H9 (cell line): Measurements from ENCODE around the gene PFKFB2. TPM values are rescaled to one million over a fixed set of nuclear protein-coding genes. Genes with fewer than 3 reads are reported as not detected.

Experiments
- DNase-seq: peaks from one replicate; pipeline ENCODE4 v3.0.0-alpha.2; 2017
- H2AFZ ChIP-seq: one replicate; pipeline ENCODE4 v1.6.1; 2013; ENCODE audit warnings: mild to moderate bottlenecking, low read length, control low read depth, moderate library complexity
- H2AK5ac ChIP-seq: 2 replicates; pipeline ENCODE4 v1.6.1; 2013; ENCODE audit warnings: low read length, control low read depth, mixed read lengths; ENCODE audit not compliant: insufficient read length
- H2BK120ac ChIP-seq: one replicate; pipeline ENCODE4 v1.6.1; 2013; ENCODE audit warnings: low read depth, mild to moderate bottlenecking, low read length, control low read depth, inconsistent platforms; ENCODE audit not compliant: poor library complexity, severe bottlenecking
- H2BK12ac ChIP-seq: 2 replicates; pipeline ENCODE4 v1.6.1; 2013; ENCODE audit warnings: low read length, control low read depth, mixed read lengths, low read depth; ENCODE audit not compliant: insufficient read length
- H2BK15ac ChIP-seq: 2 replicates; pipeline ENCODE4 v1.6.1; 2013; ENCODE audit warnings: low read depth, low read length, control low read depth
- H2BK20ac ChIP-seq: one replicate; pipeline ENCODE4 v1.6.1; 2013; ENCODE audit warnings: low read depth, mild to moderate bottlenecking, low read length, control low read depth, inconsistent platforms; ENCODE audit not compliant: poor library complexity, severe bottlenecking
- H2BK5ac ChIP-seq: 2 replicates; pipeline ENCODE4 v1.6.1; 2013; ENCODE audit warnings: low read length, control low read depth, mixed read lengths; ENCODE audit not compliant: insufficient read length
- H3K14ac ChIP-seq: 2 replicates; pipeline ENCODE4 v1.6.1; 2013; ENCODE audit warnings: low read length, control low read depth; ENCODE audit not compliant: insufficient read depth
- H3K18ac ChIP-seq: 2 replicates; pipeline ENCODE4 v1.6.1; 2013; ENCODE audit warnings: low read depth, mild to moderate bottlenecking, mixed read lengths, low read length, control low read depth; ENCODE audit not compliant: insufficient read length
- H3K23ac ChIP-seq: 2 replicates; pipeline ENCODE4 v1.6.1; 2013; ENCODE audit warnings: low read length, control low read depth, mixed read lengths, low read depth; ENCODE audit not compliant: insufficient read length
- H3K23me2 ChIP-seq: 2 replicates; pipeline ENCODE4 v1.6.1; 2013; ENCODE audit warnings: low read depth, mild to moderate bottlenecking, mixed read lengths, low read length, control low read depth; ENCODE audit not compliant: insufficient read length, poor library complexity, severe bottlenecking
- H3K27ac ChIP-seq: 2 replicates; pipeline ENCODE4 v1.5.1; 2013; ENCODE audit warnings: low read length, control low read depth, mixed read lengths, low read depth; ENCODE audit not compliant: insufficient read length
- H3K27me3 ChIP-seq: 2 replicates; pipeline ENCODE4 v1.6.1; 2013; ENCODE audit warnings: low read length, control low read depth, inconsistent platforms; ENCODE audit not compliant: insufficient read depth
- H3K4ac ChIP-seq: 2 replicates; pipeline ENCODE4 v1.6.1; 2013; ENCODE audit warnings: low read depth, mild to moderate bottlenecking, control low read depth, inconsistent platforms, low read length, moderate library complexity
- H3K4me1 ChIP-seq: 2 replicates; pipeline ENCODE4 v1.6.1; 2013; ENCODE audit warnings: low read length, control low read depth, inconsistent platforms; ENCODE audit not compliant: insufficient read depth
- H3K4me2 ChIP-seq: 2 replicates; pipeline ENCODE4 v1.6.1; 2013; ENCODE audit warnings: low read length, control low read depth, mixed read lengths; ENCODE audit not compliant: insufficient read length, insufficient read depth
- H3K56ac ChIP-seq: 2 replicates; pipeline ENCODE4 v1.6.1; 2013; ENCODE audit warnings: low read depth, mild to moderate bottlenecking, mixed read lengths, low read length, control low read depth; ENCODE audit not compliant: insufficient read length
- H3K79me1 ChIP-seq: 2 replicates; pipeline ENCODE4 v1.6.1; 2013; ENCODE audit warnings: low read depth, mild to moderate bottlenecking, moderate library complexity, low read length, control low read depth, inconsistent platforms; ENCODE audit not compliant: insufficient read depth, poor library complexity, severe bottlenecking
- H3K79me2 ChIP-seq: 2 replicates; pipeline ENCODE4 v1.6.1; 2013; ENCODE audit warnings: low read length, control low read depth, inconsistent platforms; ENCODE audit not compliant: insufficient read depth
- H3K9ac ChIP-seq: 2 replicates; pipeline ENCODE4 v1.6.1; 2013; ENCODE audit warnings: low read length, control low read depth, mixed read lengths; ENCODE audit not compliant: insufficient read length; ENCODE audit errors: extremely low read depth
- H3K9me3 ChIP-seq: one replicate; pipeline ENCODE4 v1.6.1; 2013; ENCODE audit warnings: low read depth, low read length, inconsistent platforms; ENCODE audit not compliant: control insufficient read depth
- H3T11ph ChIP-seq: one replicate; pipeline ENCODE4 v1.6.1; 2013; ENCODE audit warnings: mild to moderate bottlenecking, low read length, control low read depth, inconsistent platforms
- H4K20me1 ChIP-seq: one replicate; pipeline ENCODE4 v1.6.1; 2013; ENCODE audit not compliant: control insufficient read depth, insufficient read length, insufficient read depth
- H4K5ac ChIP-seq: 2 replicates; pipeline ENCODE4 v1.6.1; 2013; ENCODE audit warnings: low read depth, mild to moderate bottlenecking, mixed read lengths, low read length, control low read depth; ENCODE audit not compliant: insufficient read length
- H4K8ac ChIP-seq: replicated peaks from 2 replicates; pipeline ENCODE4 v1.6.1; 2013; ENCODE audit warnings: low read length, control low read depth, mixed read lengths, low read depth; ENCODE audit not compliant: insufficient read length
- H4K91ac ChIP-seq: 2 replicates; pipeline ENCODE4 v1.6.1; 2013; ENCODE audit warnings: low read depth, mild to moderate bottlenecking, moderate library complexity, mixed read lengths, low read length, control low read depth; ENCODE audit not compliant: insufficient read length
- H3K27ac Mint-ChIP-seq, 3 experiments: 2 replicates in 2 of 3; 3 replicates in 1 of 3; pipeline ENCODE4 v1.8.0; 2020 to 2021; ENCODE audit warnings: mixed read lengths in 3 of 3, mild to moderate bottlenecking in 1 of 3, moderate library complexity in 1 of 3
- H3K27me3 Mint-ChIP-seq: 2 replicates; pipeline ENCODE4 v1.8.0; 2021; ENCODE audit warnings: low read depth, mild to moderate bottlenecking, moderate library complexity, mixed read lengths
- H3K36me3 Mint-ChIP-seq, 3 experiments: 2 replicates in 2 of 3; 3 replicates in 1 of 3; pipeline ENCODE4 v1.8.0; 2020 to 2021; ENCODE audit warnings: low read depth in 3 of 3, mixed read lengths in 3 of 3; ENCODE audit not compliant: insufficient read depth in 1 of 3
- H3K4me1 Mint-ChIP-seq, 2 experiments: 2 replicates each; pipeline ENCODE4 v1.8.0; 2020; ENCODE audit warnings: mixed read lengths in 2 of 2
- H3K4me3 Mint-ChIP-seq, 2 experiments: 2 replicates in 1 of 2; 3 replicates in 1 of 2; pipeline ENCODE4 v1.8.0; 2020 to 2021; ENCODE audit warnings: mild to moderate bottlenecking in 2 of 2, mixed read lengths in 2 of 2, moderate library complexity in 1 of 2
- H3K9me3 Mint-ChIP-seq, 2 experiments: 2 replicates in 1 of 2; 3 replicates in 1 of 2; pipeline ENCODE4 v1.8.0; 2020; ENCODE audit warnings: mild to moderate bottlenecking in 2 of 2, mixed read lengths in 2 of 2, moderate library complexity in 1 of 2
- CTCF ChIP-seq: fragments of 200-600 bp; sonication (generic); conservative IDR thresholded peaks from 3 replicates; pipeline ENCODE4 v1.8.0; 2021; ENCODE audit warnings: antibody characterized with exemption, mild to moderate bottlenecking
- WGBS: extraction: QIAGEN DNeasy Blood & Tissue Kit; methylation state at CpG from one replicate; pipeline ENCODE4 v1.1.7; 2013; ENCODE audit warnings: missing lambda C conversion rate, low lambda C conversion rate, mixed read lengths; ENCODE audit not compliant: insufficient read length; ENCODE audit errors: extremely low coverage; 5-methylcytosine and 5-hydroxymethylcytosine counted together
- total RNA-seq: library from RNA; stranded (reverse); gene quantifications from 2 replicates; pipeline ENCODE4 v1.2.1, GENCODE V29; 2021

Gene PFKFB2
- total RNA-seq, 1 experiment from 2014 or later = 14.6 TPM

DNA sequence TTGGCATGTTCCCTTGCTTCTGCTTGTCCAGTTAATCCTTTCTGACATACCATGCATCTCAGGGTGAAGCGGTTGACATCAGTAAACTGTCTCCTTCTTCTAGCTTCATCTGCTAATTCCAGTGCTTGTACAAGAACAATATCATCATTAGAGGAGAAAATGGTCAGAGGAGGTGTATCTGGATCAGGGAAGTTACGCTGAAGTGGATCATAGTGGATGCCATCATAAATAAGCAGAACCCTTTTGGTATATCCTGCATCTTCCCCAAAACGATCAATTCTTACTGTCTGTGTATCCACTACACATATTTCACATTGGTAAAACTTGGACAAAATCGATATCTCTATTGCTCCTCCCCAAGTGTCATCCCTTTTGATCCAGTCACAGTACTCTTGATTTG lies 4.0 kb upstream of the PFKFB2 start:
- TF ChIP-seq CTCF = no peak
- H3K4me1 ChIP-seq = peaks cover 3% of the 10 kb centered on the region; the same call in 1 of the 2 replicates
- H3K9me3 ChIP-seq = no peaks in the 10 kb centered on the region
- no peak overlapping the region for H2BK20ac ChIP-seq
- WGBS = no CpG with 5 or more reads among the region's 4 CpGs
- no peak overlapping the region for H2BK120ac ChIP-seq
- H2BK5ac ChIP-seq = no peak overlapping the region
- peaks cover 10% of the 10 kb centered on the region; the same call in 1 of the 2 replicates for H3K79me2 ChIP-seq
- no peak for DNase-seq
- no peak overlapping the region for H3K9ac ChIP-seq
- H3K56ac ChIP-seq = no peak overlapping the region
- peaks cover 11% of the 10 kb centered on the region for H3K23me2 ChIP-seq
- H3K36me3 Mint-ChIP-seq = peaks cover 13 to 28% (median 20%) of the 10 kb centered on the region in 3 experiments; a peak in 6 of 7 replicates
- H4K5ac ChIP-seq = no peak overlapping the region
- H4K8ac ChIP-seq = no peak overlapping the region
- no peak overlapping the region for H3K18ac ChIP-seq
- H2AK5ac ChIP-seq = no peak overlapping the region
- no peaks in the 10 kb centered on the region; a peak in 1 of 5 replicates for H3K9me3 Mint-ChIP-seq
- H4K20me1 ChIP-seq = no peaks in the 10 kb centered on the region
- H3K14ac ChIP-seq = no peak overlapping the region
- 0 out of 7 replicates have a peak overlapping the region, but pooled peaks of 1 of the 3 experiments have one; percentile 31 for H3K27ac Mint-ChIP-seq
- H3K27me3 Mint-ChIP-seq = peaks cover 1% of the 10 kb centered on the region
- H3K4me1 Mint-ChIP-seq = peaks cover 40 to 44% of the 10 kb centered on the region in 2 experiments
- H3K79me1 ChIP-seq = no peaks in the 10 kb centered on the region
- H4K91ac ChIP-seq = no peak overlapping the region
- H3K4me2 ChIP-seq = no peak overlapping the region
- no peak overlapping the region for H2BK12ac ChIP-seq
- no peak overlapping the region for H3K27ac ChIP-seq
- no peak overlapping the region for H3K23ac ChIP-seq
- no peak overlapping the region for H3T11ph ChIP-seq
- no peak overlapping the region for H2AFZ ChIP-seq
- H3K4me3 Mint-ChIP-seq = peak overlapping the region; percentile 99 to 100; a peak in 3 of 5 replicates
- no peak overlapping the region for H2BK15ac ChIP-seq
- no peaks in the 10 kb centered on the region for H3K27me3 ChIP-seq
- no peak overlapping the region for H3K4ac ChIP-seq
